Forelimb muscle (tissue), 1 donor: ENCODE measurements around the gene OR2V2. TPM values are rescaled to one million over a fixed set of nuclear protein-coding genes. Genes with fewer than 3 reads are reported as not detected.

Experiments
- DNase-seq: peaks from one replicate; pipeline ENCODE4 v3.0.0-alpha.2; 2013; ENCODE audit warnings: low read depth
- polyA plus RNA-seq: library from polyadenylated mRNA; unstranded; fragments of 120-200 nt; gene quantifications from one replicate; pipeline ENCODE4 v1.2.1, GENCODE V29; 2013; ENCODE audit not compliant: insufficient read length

The OR2V2 gene
- polyA plus RNA-seq, 1 donor: not detected

GRCh38 chr5:181190711-181191525, 43.5 kb downstream of the OR2V2 start:
- no peak for DNase-seq

GRCh38 chr5:181191526-181192336, 44.3 kb downstream of the OR2V2 start:
- DNase-seq: peak; percentile 80

- no peak for DNase-seq
Observed at GRCh38 chr5:181192337-181193046, 45.1 kb downstream of the OR2V2 start.

- DNase-seq: no peak
Observed at GRCh38 chr5:181193656-181194055, 46.3 kb downstream of the OR2V2 start.

- DNase-seq: no peak
Observed at GRCh38 chr5:181194489-181195248, 47.3 kb downstream of the OR2V2 start.

GRCh38 chr5:181195249-181195761, 47.9 kb downstream of the OR2V2 start:
- no peak for DNase-seq

- no peak for DNase-seq
Observed at GRCh38 chr5:181197326-181197951, 50.1 kb downstream of the OR2V2 start.

- DNase-seq: no peak
Observed at GRCh38 chr5:181198106-181198685, 50.8 kb downstream of the OR2V2 start.

- DNase-seq: no peak
Observed at GRCh38 chr5:181198905-181199519, 51.6 kb downstream of the OR2V2 start.

GRCh38 chr5:181199881-181200638, 52.7 kb downstream of the OR2V2 start:
- no peak for DNase-seq

- DNase-seq: no peak
Observed at GRCh38 chr5:181200816-181201215, 53.4 kb downstream of the OR2V2 start.

GRCh38 chr5:181203093-181203711, 55.8 kb downstream of the OR2V2 start:
- DNase-seq: no peak

- no peak for DNase-seq
Observed at GRCh38 chr5:181203777-181204112, 56.4 kb downstream of the OR2V2 start.

GRCh38 chr5:181204113-181204825, 56.9 kb downstream of the OR2V2 start:
- DNase-seq: no peak

GRCh38 chr5:181204826-181205760, 57.7 kb downstream of the OR2V2 start, which contains the start of gene TRIM7:
TSS of gene TRIM7 (minus strand) at chr5:181205196. CDS start at chr5:181205110, 86 bp downstream.
- DNase-seq: no peak

- no peak for DNase-seq
Observed at GRCh38 chr5:181205761-181206649, 58.6 kb downstream of the OR2V2 start.
